Mesenchymal stem cell (in vitro differentiated cells and primary cell): ENCODE results near the gene CHCHD6.

Source experiments
- DNase-seq: peaks from one replicate; pipeline ENCODE4 v3.0.0-alpha.2; 2013
- H2AFZ ChIP-seq: one replicate; pipeline ENCODE4 v1.6.1; 2013; ENCODE audit warnings: low read depth, mild to moderate bottlenecking, control low read depth, inconsistent platforms, low read length, moderate library complexity
- H2AK5ac ChIP-seq: 2 replicates; pipeline ENCODE4 v1.6.1; 2013; ENCODE audit warnings: low read length, moderate library complexity, mild to moderate bottlenecking, inconsistent platforms; ENCODE audit not compliant: severe bottlenecking
- H2BK120ac ChIP-seq: one replicate; pipeline ENCODE4 v1.6.1; 2013; ENCODE audit warnings: low read depth, mild to moderate bottlenecking, inconsistent platforms, low read length, moderate library complexity
- H2BK12ac ChIP-seq, 2 experiments: one replicate each; pipeline ENCODE4 v1.6.1; 2013; ENCODE audit warnings: inconsistent platforms in 2 of 2, low read length in 2 of 2, mild to moderate bottlenecking in 2 of 2, moderate library complexity in 2 of 2, control low read depth in 1 of 2
- H2BK15ac ChIP-seq: one replicate; pipeline ENCODE4 v1.6.1; 2013; ENCODE audit warnings: mild to moderate bottlenecking, low read depth, inconsistent platforms; ENCODE audit not compliant: poor library complexity, severe bottlenecking
- H2BK5ac ChIP-seq: 2 replicates; pipeline ENCODE4 v1.6.1; 2013; ENCODE audit warnings: low read depth, mild to moderate bottlenecking, low read length, control low read depth, inconsistent platforms; ENCODE audit not compliant: poor library complexity, severe bottlenecking
- H3K14ac ChIP-seq, 2 experiments: one replicate each; pipeline ENCODE4 v1.6.1; 2013; ENCODE audit warnings: inconsistent platforms in 2 of 2, low read length in 2 of 2, control low read depth in 1 of 2, mild to moderate bottlenecking in 1 of 2, moderate library complexity in 1 of 2
- H3K18ac ChIP-seq, 2 experiments: one replicate each; pipeline ENCODE4 v1.6.1; 2013; ENCODE audit warnings: inconsistent platforms in 2 of 2, low read length in 2 of 2, control low read depth in 1 of 2, low read depth in 1 of 2, mild to moderate bottlenecking in 1 of 2
- H3K23ac ChIP-seq, 2 experiments: one replicate each; pipeline ENCODE4 v1.6.1; 2013; ENCODE audit warnings: inconsistent platforms in 2 of 2, low read length in 2 of 2, mild to moderate bottlenecking in 2 of 2, moderate library complexity in 2 of 2, control low read depth in 1 of 2
- H3K27ac ChIP-seq: 2 replicates; pipeline ENCODE4 v1.5.1; 2013; ENCODE audit warnings: mild to moderate bottlenecking, moderate library complexity, low read length, control low read depth, inconsistent platforms; ENCODE audit not compliant: poor library complexity, severe bottlenecking
- H3K27me3 ChIP-seq, 2 experiments: 2 replicates each; pipeline versions ENCODE4 v1.6.1 to v1.7.0; 2013; ENCODE audit warnings: low read length in 2 of 2, mild to moderate bottlenecking in 2 of 2, moderate library complexity in 2 of 2, control low read depth in 1 of 2, inconsistent platforms in 1 of 2; ENCODE audit not compliant: control insufficient read depth in 1 of 2, insufficient read depth in 1 of 2
- H3K36me3 ChIP-seq, 2 experiments: 2 replicates each; pipeline versions ENCODE4 v1.6.1 to v1.7.0; 2013; ENCODE audit warnings: low read length in 2 of 2, control low read depth in 1 of 2, inconsistent platforms in 1 of 2, low read depth in 1 of 2, mild to moderate bottlenecking in 1 of 2; ENCODE audit not compliant: insufficient read depth in 2 of 2, control insufficient read depth in 1 of 2
- H3K4ac ChIP-seq, 2 experiments: one replicate each; pipeline ENCODE4 v1.6.1; 2013; ENCODE audit warnings: inconsistent platforms in 2 of 2, low read length in 2 of 2, mild to moderate bottlenecking in 2 of 2, moderate library complexity in 2 of 2, control low read depth in 1 of 2, low read depth in 1 of 2
- H3K4me1 ChIP-seq: 2 replicates; pipeline ENCODE4 v1.6.1; 2013; ENCODE audit warnings: low read depth, low read length, control low read depth; ENCODE audit not compliant: control insufficient read depth, insufficient read depth
- H3K4me2 ChIP-seq: 2 replicates; pipeline ENCODE4 v1.6.1; 2013; ENCODE audit warnings: low read length, mild to moderate bottlenecking, inconsistent platforms; ENCODE audit not compliant: poor library complexity, severe bottlenecking
- H3K4me3 ChIP-seq, 2 experiments: 2 replicates each; pipeline versions ENCODE4 v1.5.1 to v1.7.0; 2013; ENCODE audit warnings: low read length in 2 of 2, mild to moderate bottlenecking in 2 of 2, control low read depth in 1 of 2, low read depth in 1 of 2; ENCODE audit not compliant: insufficient read depth in 1 of 2
- H3K79me1 ChIP-seq: replicated peaks from 2 replicates; pipeline ENCODE4 v1.6.1; 2013; ENCODE audit warnings: mild to moderate bottlenecking, control low read depth, low read length, inconsistent platforms; ENCODE audit not compliant: poor library complexity, severe bottlenecking
- H3K9ac ChIP-seq: 2 replicates; pipeline ENCODE4 v1.7.0; 2013; ENCODE audit warnings: mild to moderate bottlenecking, low read length, moderate library complexity
- H3K9me3 ChIP-seq: 2 replicates; pipeline ENCODE4 v1.7.0; 2013; ENCODE audit warnings: mild to moderate bottlenecking, low read length; ENCODE audit not compliant: control insufficient read depth
- H4K8ac ChIP-seq: one replicate; pipeline ENCODE4 v1.6.1; 2013; ENCODE audit warnings: inconsistent platforms, mild to moderate bottlenecking, low read length, moderate library complexity
- H4K91ac ChIP-seq: one replicate; pipeline ENCODE4 v1.6.1; 2013; ENCODE audit warnings: mild to moderate bottlenecking, low read length, inconsistent platforms
- WGBS: methylation state at CpG from one replicate; pipeline ENCODE4 v1.1.7; 2013; ENCODE audit warnings: mixed read lengths; 5-methylcytosine and 5-hydroxymethylcytosine counted together

CHCHD6 gene

GRCh38 chr3:126847061-126847460 lies 143.0 kb downstream of the CHCHD6 start:
- Histone ChIP-seq H4K91ac (no peak overlapping the region), H3K4ac (no peak overlapping the region), H2BK5ac (no peak overlapping the region), H2BK120ac (no peak overlapping the region), H3K9ac (no peak overlapping the region), H3K18ac (peak overlapping the region in 1 of 2 experiments; percentile 43), H3K4me3 (no peak overlapping the region), H3K79me1 (peaks cover 6% of the 10 kb centered on the region), H2AFZ (no peak overlapping the region), H3K27ac (no peak overlapping the region), H3K27me3 (no peaks in the 10 kb centered on the region), H3K23ac (no peak overlapping the region), H3K4me2 (no peak overlapping the region), H2AK5ac (peak overlapping the region; percentile 55), H3K4me1 (peaks cover 28% of the 10 kb centered on the region), H3K14ac (no peak overlapping the region), H2BK12ac (no peak overlapping the region), H2BK15ac (no peak overlapping the region), H3K9me3 (no peaks in the 10 kb centered on the region), H4K8ac (no peak overlapping the region), H3K36me3 (no peaks in the 10 kb centered on the region)
- no peak for DNase-seq
- WGBS: 94% methylated on average over 3 of the region's 3 CpGs

GRCh38 chr3:126848991-126849390 lies 145.0 kb downstream of the CHCHD6 start:
- Histone ChIP-seq H2AFZ (no peak overlapping the region), H3K4me1 (peaks cover 32% of the 10 kb centered on the region), H3K4me3 (no peak overlapping the region), H4K8ac (no peak overlapping the region), H2BK15ac (no peak overlapping the region), H3K18ac (no peak overlapping the region), H3K14ac (no peak overlapping the region), H2AK5ac (peak overlapping the region; percentile 77), H3K4ac (no peak overlapping the region), H2BK12ac (peak overlapping the region in 1 of 2 experiments; percentile 55), H3K9ac (no peak overlapping the region), H3K23ac (no peak overlapping the region), H3K36me3 (no peaks in the 10 kb centered on the region), H3K27me3 (no peaks in the 10 kb centered on the region), H2BK5ac (no peak overlapping the region), H2BK120ac (no peak overlapping the region), H3K4me2 (no peak overlapping the region), H3K27ac (no peak overlapping the region), H3K9me3 (no peaks in the 10 kb centered on the region), H3K79me1 (peaks cover 6% of the 10 kb centered on the region), H4K91ac (no peak overlapping the region)
- no peak for DNase-seq
- WGBS: 95% methylated on average over 6 of the region's 6 CpGs

GRCh38 chr3:126849768-126850167 lies 145.7 kb downstream of the CHCHD6 start:
- WGBS: 98% methylated on average over 6 of the region's 6 CpGs
- no peak overlapping the region for H3K4me2 ChIP-seq
- H2AFZ ChIP-seq: no peak overlapping the region
- peaks cover 4% of the 10 kb centered on the region for H3K79me1 ChIP-seq
- H3K4me1 ChIP-seq: peaks cover 32% of the 10 kb centered on the region
- H2BK120ac ChIP-seq: no peak overlapping the region
- H3K9me3 ChIP-seq: no peaks in the 10 kb centered on the region
- no peak overlapping the region for H2BK15ac ChIP-seq
- H2BK12ac ChIP-seq: peak overlapping the region; percentile 79 to 95
- H3K4me3 ChIP-seq: no peak overlapping the region
- H3K14ac ChIP-seq: peak overlapping the region in 1 of 2 experiments; percentile 44
- no peaks in the 10 kb centered on the region for H3K36me3 ChIP-seq
- H4K8ac ChIP-seq: no peak overlapping the region
- H3K9ac ChIP-seq: no peak overlapping the region
- H2BK5ac ChIP-seq: no peak overlapping the region
- H3K4ac ChIP-seq: no peak overlapping the region
- H3K27ac ChIP-seq: no peak overlapping the region
- H2AK5ac ChIP-seq: peak overlapping the region; percentile 70
- H4K91ac ChIP-seq: peak overlapping the region; percentile 30
- no peaks in the 10 kb centered on the region for H3K27me3 ChIP-seq
- DNase-seq: no peak
- H3K18ac ChIP-seq: peak overlapping the region in 1 of 2 experiments; percentile 50
- no peak overlapping the region for H3K23ac ChIP-seq

- Histone ChIP-seq H3K4me3 (no peak overlapping the region), H3K18ac (peak overlapping the region; percentile 76 to 82), H3K4me2 (peak overlapping the region; percentile 24), H4K91ac (peak overlapping the region; percentile 75), H3K4me1 (peaks cover 32% of the 10 kb centered on the region), H3K14ac (peak overlapping the region in 1 of 2 experiments; percentile 19), H3K9ac (no peak overlapping the region), H2BK12ac (peak overlapping the region in 1 of 2 experiments; percentile 95), H3K79me1 (peaks cover 7% of the 10 kb centered on the region), H3K27ac (peak overlapping the region; percentile 86), H3K23ac (no peak overlapping the region), H4K8ac (peak overlapping the region; percentile 83), H2AFZ (no peak overlapping the region), H3K9me3 (no peaks in the 10 kb centered on the region), H3K27me3 (no peaks in the 10 kb centered on the region), H3K36me3 (no peaks in the 10 kb centered on the region), H2AK5ac (peak overlapping the region; percentile 77), H2BK15ac (no peak overlapping the region), H2BK120ac (peak overlapping the region; percentile 36), H2BK5ac (peak overlapping the region; percentile 4), H3K4ac (peak overlapping the region; percentile 3 to 24)
- 46% methylated on average over 10 of the region's 10 CpGs for WGBS
- DNase-seq: peak; percentile 75
Observed at GRCh38 chr3:126850370-126851085, 146.5 kb downstream of the CHCHD6 start.
